ENCODE measurements around the gene MRC2. TPM values are rescaled to one million over a fixed set of nuclear protein-coding genes. Genes with fewer than 3 reads are reported as not detected.

MRC2 gene
- total RNA-seq, 1 donor from 2014 or later, result 45.9 TPM

DNA sequence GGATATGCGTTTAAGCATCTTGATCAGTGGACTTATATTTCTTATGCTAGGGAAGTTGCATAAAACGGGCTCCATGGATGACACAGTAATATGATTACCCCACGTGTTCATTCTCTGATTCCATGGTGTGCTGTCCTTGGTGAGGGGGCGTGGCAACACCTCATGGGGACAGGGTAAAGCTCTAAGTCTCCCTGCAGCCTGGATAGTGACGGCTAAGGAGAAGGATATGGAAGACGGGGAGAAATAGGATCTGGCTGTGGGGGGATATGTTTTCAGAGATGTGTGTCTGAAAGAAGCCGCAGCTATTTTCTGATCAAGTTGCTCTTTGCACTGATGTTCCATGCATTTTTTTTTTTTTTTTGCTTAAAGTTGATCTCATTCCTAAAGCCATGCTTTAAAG lies 96.4 kb downstream of the MRC2 start:
- TF ChIP-seq, protein P1, sequence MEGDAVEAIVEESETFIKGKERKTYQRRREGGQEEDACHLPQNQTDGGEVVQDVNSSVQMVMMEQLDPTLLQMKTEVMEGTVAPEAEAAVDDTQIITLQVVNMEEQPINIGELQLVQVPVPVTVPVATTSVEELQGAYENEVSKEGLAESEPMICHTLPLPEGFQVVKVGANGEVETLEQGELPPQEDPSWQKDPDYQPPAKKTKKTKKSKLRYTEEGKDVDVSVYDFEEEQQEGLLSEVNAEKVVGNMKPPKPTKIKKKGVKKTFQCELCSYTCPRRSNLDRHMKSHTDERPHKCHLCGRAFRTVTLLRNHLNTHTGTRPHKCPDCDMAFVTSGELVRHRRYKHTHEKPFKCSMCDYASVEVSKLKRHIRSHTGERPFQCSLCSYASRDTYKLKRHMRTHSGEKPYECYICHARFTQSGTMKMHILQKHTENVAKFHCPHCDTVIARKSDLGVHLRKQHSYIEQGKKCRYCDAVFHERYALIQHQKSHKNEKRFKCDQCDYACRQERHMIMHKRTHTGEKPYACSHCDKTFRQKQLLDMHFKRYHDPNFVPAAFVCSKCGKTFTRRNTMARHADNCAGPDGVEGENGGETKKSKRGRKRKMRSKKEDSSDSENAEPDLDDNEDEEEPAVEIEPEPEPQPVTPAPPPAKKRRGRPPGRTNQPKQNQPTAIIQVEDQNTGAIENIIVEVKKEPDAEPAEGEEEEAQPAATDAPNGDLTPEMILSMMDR (IDR thresholded peaks at IDR 0.05; ENCODE audit: insufficient read depth, low read length, poor library complexity, severe bottlenecking), result no peak
- no peaks in the 10 kb centered on the region for H3K36me3 ChIP-seq (ENCODE audit: control insufficient read depth, insufficient read depth, low read length)
- no peak overlapping the region for H3K4me3 ChIP-seq (ENCODE audit: low read depth, low read length)
- no peaks in the 10 kb centered on the region for H3K27me3 ChIP-seq (ENCODE audit: control insufficient read depth, insufficient read depth, low read length)
- no peak for DNase-seq (ENCODE audit: low read depth)

GRCh38 chr17:62724398-62725146 lies 97.1 kb downstream of the MRC2 start:
- H3K4me3 ChIP-seq (ENCODE audit: low read depth, low read length), result no peak overlapping the region
- no peak for DNase-seq (ENCODE audit: low read depth)
- H3K36me3 ChIP-seq (ENCODE audit: control insufficient read depth, insufficient read depth, low read length), result no peaks in the 10 kb centered on the region
- no peaks in the 10 kb centered on the region for H3K27me3 ChIP-seq (ENCODE audit: control insufficient read depth, insufficient read depth, low read length)
- TF ChIP-seq, protein P1 (IDR thresholded peaks at IDR 0.05; ENCODE audit: insufficient read depth, low read length, poor library complexity, severe bottlenecking), result no peak

- Histone ChIP-seq H3K36me3 (ENCODE audit: control insufficient read depth, insufficient read depth, low read length) (no peaks in the 10 kb centered on the region), H3K4me3 (ENCODE audit: low read depth, low read length) (no peak overlapping the region), H3K27me3 (ENCODE audit: control insufficient read depth, insufficient read depth, low read length) (no peaks in the 10 kb centered on the region)
- TF ChIP-seq, protein P1 (IDR thresholded peaks at IDR 0.05; ENCODE audit: insufficient read depth, low read length, poor library complexity, severe bottlenecking), result no peak
- DNase-seq (ENCODE audit: low read depth), result no peak
Measured at GRCh38 chr17:62725791-62726249, 98.3 kb downstream of the MRC2 start.

DNA sequence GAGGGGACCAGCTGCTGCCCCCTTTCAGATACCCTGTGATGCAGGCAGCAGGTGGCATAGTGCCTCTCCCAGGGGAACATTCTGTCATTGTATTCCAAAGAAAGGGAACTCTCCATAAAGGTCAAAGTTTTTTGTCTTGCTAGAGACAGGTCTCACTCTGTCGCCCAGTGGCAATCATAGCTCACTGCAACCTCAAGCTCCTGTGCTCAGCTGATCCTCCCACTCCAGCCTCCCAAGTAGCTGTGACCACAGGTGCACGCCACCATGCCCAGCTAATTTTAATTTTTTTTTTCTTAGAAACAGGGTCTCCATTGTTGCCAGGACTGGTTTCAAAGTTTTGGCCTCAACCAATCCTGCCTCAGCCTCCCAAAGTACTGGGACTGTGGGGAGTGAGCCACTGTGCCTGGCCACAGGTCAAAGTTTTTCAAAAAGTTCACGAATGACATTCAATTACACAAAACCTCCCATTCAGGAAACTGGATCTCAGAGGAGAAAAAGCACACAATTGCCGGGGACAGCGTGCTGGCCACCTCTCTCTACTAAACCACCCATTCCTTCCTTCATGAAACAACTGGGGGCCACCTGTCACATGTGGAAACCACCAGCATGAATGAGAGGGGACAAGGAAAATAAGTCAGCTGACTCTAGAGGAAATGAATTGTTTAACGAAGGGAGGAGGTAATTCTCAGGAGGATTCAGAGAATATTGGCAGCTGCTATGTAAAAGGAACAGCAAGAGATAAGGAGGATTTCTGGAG lies 100.6 kb downstream of the MRC2 start:
- TF ChIP-seq, protein P1 (IDR thresholded peaks at IDR 0.05; ENCODE audit: insufficient read depth, low read length, poor library complexity, severe bottlenecking), result no peak
- Histone ChIP-seq H3K27me3 (ENCODE audit: control insufficient read depth, insufficient read depth, low read length) (no peaks in the 10 kb centered on the region), H3K36me3 (ENCODE audit: control insufficient read depth, insufficient read depth, low read length) (no peaks in the 10 kb centered on the region), H3K4me3 (ENCODE audit: low read depth, low read length) (no peak overlapping the region)
- no peak for DNase-seq (ENCODE audit: low read depth)

DNA sequence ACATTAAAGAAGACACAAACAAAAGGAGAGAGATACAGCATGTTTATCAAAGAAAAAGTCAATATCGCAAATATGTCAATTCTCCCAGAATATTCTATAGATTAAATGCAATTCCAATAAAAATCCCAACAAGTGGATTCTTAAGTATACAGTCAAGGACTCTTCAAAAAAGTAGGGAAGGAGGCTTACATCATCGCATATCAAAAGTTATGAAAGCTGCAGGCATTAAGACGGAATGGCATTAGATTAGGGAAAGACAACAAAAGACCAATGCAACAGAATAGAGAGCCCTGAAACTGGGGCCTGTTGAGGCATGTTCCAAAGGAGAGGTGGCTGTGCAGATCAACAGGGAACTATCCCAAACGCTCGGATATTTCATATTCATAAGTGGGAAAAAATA lies 104.7 kb downstream of the MRC2 start:
- Histone ChIP-seq H3K4me3 (ENCODE audit: low read depth, low read length) (no peak overlapping the region), H3K36me3 (ENCODE audit: control insufficient read depth, insufficient read depth, low read length) (no peaks in the 10 kb centered on the region), H3K27me3 (ENCODE audit: control insufficient read depth, insufficient read depth, low read length) (no peaks in the 10 kb centered on the region)
- TF ChIP-seq, protein P1 (IDR thresholded peaks at IDR 0.05; ENCODE audit: insufficient read depth, low read length, poor library complexity, severe bottlenecking), result no peak
- no peak for DNase-seq (ENCODE audit: low read depth)

All from kidney epithelial cell (primary cell).